Activated CD4-positive, CD25-positive, alpha-beta regulatory T cell treated with anti-CD3 and anti-CD28 coated beads, Interleukin-2, amount 50 U/mL, for 24 hours (primary cell): ENCODE results near the gene ANK3.

Experiments
- ATAC-seq, 2 donors: fragments of 150-1000 bp; cut with Tn5 transposase; one replicate each; pipeline ENCODE4 v1.10.0; 2021; ENCODE audit warnings: mild to moderate bottlenecking in 1 of 2, moderate library complexity in 1 of 2

ANK3 gene

GRCh38 chr10:60340973-60341372, 48.7 kb downstream of the ANK3 start:
- ATAC-seq = no peak

GRCh38 chr10:60339757-60340156, 49.9 kb downstream of the ANK3 start:
- no peak for ATAC-seq

- no peak for ATAC-seq
Observed at GRCh38 chr10:60338786-60339185, 50.9 kb downstream of the ANK3 start.

- no peak for ATAC-seq
Observed at GRCh38 chr10:60338002-60338564, 51.6 kb downstream of the ANK3 start.

- ATAC-seq = no peak
Observed at GRCh38 chr10:60336901-60337630, 52.6 kb downstream of the ANK3 start.

GRCh38 chr10:60335708-60336107, 54.0 kb downstream of the ANK3 start:
- no peak for ATAC-seq

GRCh38 chr10:60334991-60335390, 54.7 kb downstream of the ANK3 start:
- ATAC-seq = no peak

- no peak for ATAC-seq
Observed at GRCh38 chr10:60332371-60332770, 57.3 kb downstream of the ANK3 start.

- ATAC-seq = no peak
Observed at GRCh38 chr10:60331886-60332285, 57.8 kb downstream of the ANK3 start.

GRCh38 chr10:60323162-60323561, 66.5 kb downstream of the ANK3 start:
- no peak for ATAC-seq

GRCh38 chr10:60320666-60321065, 69.0 kb downstream of the ANK3 start:
- no peak for ATAC-seq

- ATAC-seq = no peak
Observed at GRCh38 chr10:60316029-60316428, 73.6 kb downstream of the ANK3 start.

- ATAC-seq = no peak
Observed at GRCh38 chr10:60315311-60315710, 74.4 kb downstream of the ANK3 start.

- no peak for ATAC-seq
Observed at GRCh38 chr10:60314069-60314940, 75.4 kb downstream of the ANK3 start.

GRCh38 chr10:60313589-60313952, 76.1 kb downstream of the ANK3 start:
- no peak for ATAC-seq

- no peak for ATAC-seq
Observed at GRCh38 chr10:60312818-60313588, 76.7 kb downstream of the ANK3 start.

- no peak for ATAC-seq
Observed at GRCh38 chr10:60311821-60312220, 77.9 kb downstream of the ANK3 start.

- ATAC-seq = no peak
Observed at GRCh38 chr10:60310740-60311139, 78.9 kb downstream of the ANK3 start.

GRCh38 chr10:60309891-60310290, 79.8 kb downstream of the ANK3 start:
- no peak for ATAC-seq

GRCh38 chr10:60309371-60309770, 80.3 kb downstream of the ANK3 start:
- no peak for ATAC-seq

- no peak for ATAC-seq
Observed at GRCh38 chr10:60305380-60305892, 84.2 kb downstream of the ANK3 start.

GRCh38 chr10:60304829-60305379, 84.8 kb downstream of the ANK3 start:
- no peak for ATAC-seq
